ENCODE results near the gene UTF1.

DNA sequence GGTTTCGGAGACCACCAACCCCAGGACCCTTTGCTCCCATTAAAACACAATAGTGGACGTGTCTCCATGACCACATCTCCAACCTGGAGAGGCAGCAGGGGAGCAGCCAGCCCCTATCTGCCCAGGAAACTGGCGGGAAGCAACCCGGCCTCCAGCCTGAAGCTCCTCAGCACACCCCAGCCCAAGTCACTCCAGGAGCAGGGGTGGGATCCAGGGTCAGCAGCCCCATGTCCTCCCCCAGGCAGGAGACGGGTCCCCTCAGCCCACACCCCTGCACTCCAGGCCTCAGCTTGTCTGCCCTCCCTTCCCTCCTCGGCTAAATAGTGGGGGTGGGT, 46.0 kb downstream of the UTF1 start:
- TF ChIP-seq, protein P1, sequence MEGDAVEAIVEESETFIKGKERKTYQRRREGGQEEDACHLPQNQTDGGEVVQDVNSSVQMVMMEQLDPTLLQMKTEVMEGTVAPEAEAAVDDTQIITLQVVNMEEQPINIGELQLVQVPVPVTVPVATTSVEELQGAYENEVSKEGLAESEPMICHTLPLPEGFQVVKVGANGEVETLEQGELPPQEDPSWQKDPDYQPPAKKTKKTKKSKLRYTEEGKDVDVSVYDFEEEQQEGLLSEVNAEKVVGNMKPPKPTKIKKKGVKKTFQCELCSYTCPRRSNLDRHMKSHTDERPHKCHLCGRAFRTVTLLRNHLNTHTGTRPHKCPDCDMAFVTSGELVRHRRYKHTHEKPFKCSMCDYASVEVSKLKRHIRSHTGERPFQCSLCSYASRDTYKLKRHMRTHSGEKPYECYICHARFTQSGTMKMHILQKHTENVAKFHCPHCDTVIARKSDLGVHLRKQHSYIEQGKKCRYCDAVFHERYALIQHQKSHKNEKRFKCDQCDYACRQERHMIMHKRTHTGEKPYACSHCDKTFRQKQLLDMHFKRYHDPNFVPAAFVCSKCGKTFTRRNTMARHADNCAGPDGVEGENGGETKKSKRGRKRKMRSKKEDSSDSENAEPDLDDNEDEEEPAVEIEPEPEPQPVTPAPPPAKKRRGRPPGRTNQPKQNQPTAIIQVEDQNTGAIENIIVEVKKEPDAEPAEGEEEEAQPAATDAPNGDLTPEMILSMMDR (IDR thresholded peaks at IDR 0.05): no peak
- no peak for TF ChIP-seq POLR2AphosphoS5 (IDR thresholded peaks at IDR 0.05; ENCODE audit: insufficient read depth in 1 of 2, low read depth in 1 of 2)
- TF ChIP-seq POLR2A (IDR thresholded peaks at IDR 0.05): no peak

Data from vagina (tissue), 2 donors.